Measurements from ENCODE around the gene CCND3.

CCND3 gene

DNA sequence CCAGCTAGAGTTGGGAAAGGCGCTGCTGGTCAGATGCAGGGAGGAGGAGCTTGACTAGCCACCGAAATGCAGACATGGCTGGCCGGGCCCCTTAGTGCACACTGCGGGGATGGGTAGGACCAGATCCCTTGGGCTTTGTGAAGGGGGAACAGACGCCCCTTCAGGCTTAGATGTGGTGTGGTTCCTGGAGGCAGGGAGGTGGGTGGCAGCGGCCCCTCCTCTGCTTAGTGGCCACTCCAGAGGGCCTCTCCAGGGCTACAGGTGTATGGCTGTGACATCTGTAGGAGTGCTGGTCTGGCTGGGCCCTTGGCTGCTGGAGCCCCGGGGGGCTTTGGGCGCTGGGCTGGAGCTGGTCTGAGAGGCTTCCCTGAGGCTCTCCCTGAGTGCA, 5.9 kb downstream of the CCND3 start:
- Histone ChIP-seq H3K27ac (replicated peaks) (peak overlapping the region; percentile 44), H3K4me3 (replicated peaks; ENCODE audit: insufficient read depth, low read length) (no peak overlapping the region), H3K27me3 (ENCODE audit: insufficient read depth, poor library complexity, severe bottlenecking) (no peaks in the 10 kb centered on the region)
- DNase-seq (ENCODE audit: low read depth in 1 of 2, low spot score in 1 of 2), result peak in 1 of 2 experiments; percentile 8
- no peak for TF ChIP-seq POLR2AphosphoS5 (IDR thresholded peaks at IDR 0.05; ENCODE audit: low read depth)
- 0 out of 2 replicates have a peak, but pooled peaks have one; percentile 2 for TF ChIP-seq GABPA (IDR thresholded peaks at IDR 0.05; ENCODE audit: low read depth)

- H3K27me3 ChIP-seq (ENCODE audit: insufficient read depth, poor library complexity, severe bottlenecking), result no peaks in the 10 kb centered on the region
- no peak overlapping the region for H3K27ac ChIP-seq (replicated peaks)
- no peak overlapping the region for H3K4me3 ChIP-seq (replicated peaks; ENCODE audit: insufficient read depth, low read length)
- TF ChIP-seq, protein P1, sequence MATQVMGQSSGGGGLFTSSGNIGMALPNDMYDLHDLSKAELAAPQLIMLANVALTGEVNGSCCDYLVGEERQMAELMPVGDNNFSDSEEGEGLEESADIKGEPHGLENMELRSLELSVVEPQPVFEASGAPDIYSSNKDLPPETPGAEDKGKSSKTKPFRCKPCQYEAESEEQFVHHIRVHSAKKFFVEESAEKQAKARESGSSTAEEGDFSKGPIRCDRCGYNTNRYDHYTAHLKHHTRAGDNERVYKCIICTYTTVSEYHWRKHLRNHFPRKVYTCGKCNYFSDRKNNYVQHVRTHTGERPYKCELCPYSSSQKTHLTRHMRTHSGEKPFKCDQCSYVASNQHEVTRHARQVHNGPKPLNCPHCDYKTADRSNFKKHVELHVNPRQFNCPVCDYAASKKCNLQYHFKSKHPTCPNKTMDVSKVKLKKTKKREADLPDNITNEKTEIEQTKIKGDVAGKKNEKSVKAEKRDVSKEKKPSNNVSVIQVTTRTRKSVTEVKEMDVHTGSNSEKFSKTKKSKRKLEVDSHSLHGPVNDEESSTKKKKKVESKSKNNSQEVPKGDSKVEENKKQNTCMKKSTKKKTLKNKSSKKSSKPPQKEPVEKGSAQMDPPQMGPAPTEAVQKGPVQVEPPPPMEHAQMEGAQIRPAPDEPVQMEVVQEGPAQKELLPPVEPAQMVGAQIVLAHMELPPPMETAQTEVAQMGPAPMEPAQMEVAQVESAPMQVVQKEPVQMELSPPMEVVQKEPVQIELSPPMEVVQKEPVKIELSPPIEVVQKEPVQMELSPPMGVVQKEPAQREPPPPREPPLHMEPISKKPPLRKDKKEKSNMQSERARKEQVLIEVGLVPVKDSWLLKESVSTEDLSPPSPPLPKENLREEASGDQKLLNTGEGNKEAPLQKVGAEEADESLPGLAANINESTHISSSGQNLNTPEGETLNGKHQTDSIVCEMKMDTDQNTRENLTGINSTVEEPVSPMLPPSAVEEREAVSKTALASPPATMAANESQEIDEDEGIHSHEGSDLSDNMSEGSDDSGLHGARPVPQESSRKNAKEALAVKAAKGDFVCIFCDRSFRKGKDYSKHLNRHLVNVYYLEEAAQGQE (IDR thresholded peaks at IDR 0.05; ENCODE audit: insufficient replicate concordance, low read depth), result no peak
- TF ChIP-seq, protein P2, sequence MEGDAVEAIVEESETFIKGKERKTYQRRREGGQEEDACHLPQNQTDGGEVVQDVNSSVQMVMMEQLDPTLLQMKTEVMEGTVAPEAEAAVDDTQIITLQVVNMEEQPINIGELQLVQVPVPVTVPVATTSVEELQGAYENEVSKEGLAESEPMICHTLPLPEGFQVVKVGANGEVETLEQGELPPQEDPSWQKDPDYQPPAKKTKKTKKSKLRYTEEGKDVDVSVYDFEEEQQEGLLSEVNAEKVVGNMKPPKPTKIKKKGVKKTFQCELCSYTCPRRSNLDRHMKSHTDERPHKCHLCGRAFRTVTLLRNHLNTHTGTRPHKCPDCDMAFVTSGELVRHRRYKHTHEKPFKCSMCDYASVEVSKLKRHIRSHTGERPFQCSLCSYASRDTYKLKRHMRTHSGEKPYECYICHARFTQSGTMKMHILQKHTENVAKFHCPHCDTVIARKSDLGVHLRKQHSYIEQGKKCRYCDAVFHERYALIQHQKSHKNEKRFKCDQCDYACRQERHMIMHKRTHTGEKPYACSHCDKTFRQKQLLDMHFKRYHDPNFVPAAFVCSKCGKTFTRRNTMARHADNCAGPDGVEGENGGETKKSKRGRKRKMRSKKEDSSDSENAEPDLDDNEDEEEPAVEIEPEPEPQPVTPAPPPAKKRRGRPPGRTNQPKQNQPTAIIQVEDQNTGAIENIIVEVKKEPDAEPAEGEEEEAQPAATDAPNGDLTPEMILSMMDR (IDR thresholded peaks at IDR 0.05; ENCODE audit: insufficient read depth, low read length), result no peak
- no peak for TF ChIP-seq GABPA (IDR thresholded peaks at IDR 0.05; ENCODE audit: low read depth)
- TF ChIP-seq POLR2AphosphoS5 (IDR thresholded peaks at IDR 0.05; ENCODE audit: low read depth), result no peak; the same call in 1 of the 2 replicates
- no peak for TF ChIP-seq SPI1 (IDR thresholded peaks at IDR 0.05; ENCODE audit: borderline replicate concordance, low read depth)
- DNase-seq (ENCODE audit: low read depth in 1 of 2, low spot score in 1 of 2), result peak in 1 of 2 experiments; percentile 22
These were observed 6.4 kb downstream of the CCND3 start for GRCh38 chr6:41935193-41935574.

DNA sequence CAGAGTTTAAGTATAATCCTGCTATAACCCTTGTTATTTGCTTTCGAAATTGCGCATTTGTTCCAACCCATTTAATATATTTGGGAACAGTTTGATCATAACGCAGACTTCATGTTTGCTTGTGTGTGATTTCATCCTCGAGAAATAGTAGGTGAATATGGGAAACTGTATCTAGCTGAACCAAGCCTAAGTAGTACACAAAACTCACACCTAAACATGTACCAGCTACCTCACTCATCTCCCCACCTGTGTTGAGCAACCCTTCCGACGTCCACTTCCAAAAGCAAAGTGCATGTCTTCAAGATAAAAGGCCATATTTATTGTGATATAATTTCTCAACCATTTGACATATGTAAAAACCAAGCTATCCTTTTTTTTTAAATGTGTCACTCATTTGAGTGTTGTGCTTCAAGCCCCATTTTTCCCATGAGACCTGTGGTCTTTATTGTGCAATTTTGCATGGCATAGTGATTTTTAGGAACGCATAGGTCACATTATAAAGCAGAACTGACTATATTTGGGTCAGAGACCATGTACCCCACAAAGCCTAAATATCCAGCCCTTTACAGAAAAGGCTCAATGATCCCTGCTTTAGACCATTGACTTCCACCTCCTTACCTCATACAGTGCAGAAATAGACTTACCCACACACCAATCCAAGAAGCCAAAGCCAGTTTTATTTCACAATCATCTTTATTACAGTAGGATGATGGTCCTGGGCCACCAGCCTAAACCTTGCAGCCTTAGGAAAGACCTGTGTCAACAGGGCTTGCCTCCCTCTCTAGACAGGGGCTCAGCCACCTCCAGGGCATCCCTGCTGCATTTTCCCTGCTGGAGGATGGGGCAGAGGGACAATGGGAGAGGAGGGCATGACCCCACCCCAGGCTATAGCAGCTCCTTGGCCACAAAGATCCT, 7.1 kb downstream of the CCND3 start:
- Histone ChIP-seq H3K4me3 (replicated peaks; ENCODE audit: insufficient read depth, low read length) (no peak overlapping the region), H3K27ac (replicated peaks) (no peak overlapping the region), H3K27me3 (ENCODE audit: insufficient read depth, poor library complexity, severe bottlenecking) (no peaks in the 10 kb centered on the region)
- peak in 1 of 2 experiments; percentile 18 for DNase-seq (ENCODE audit: low read depth in 1 of 2, low spot score in 1 of 2)
- no peak for TF ChIP-seq SPI1 (IDR thresholded peaks at IDR 0.05; ENCODE audit: borderline replicate concordance, low read depth)
- peak; percentile 56; the same call in 1 of the 2 replicates for TF ChIP-seq POLR2AphosphoS5 (IDR thresholded peaks at IDR 0.05; ENCODE audit: low read depth)
- TF ChIP-seq, protein P2 (IDR thresholded peaks at IDR 0.05; ENCODE audit: insufficient read depth, low read length), result no peak

- Histone ChIP-seq H3K27ac (replicated peaks) (no peak overlapping the region), H3K4me3 (replicated peaks; ENCODE audit: insufficient read depth, low read length) (no peak overlapping the region), H3K27me3 (ENCODE audit: insufficient read depth, poor library complexity, severe bottlenecking) (no peaks in the 10 kb centered on the region)
- no peak for DNase-seq (ENCODE audit: low read depth in 1 of 2, low spot score in 1 of 2)
- TF ChIP-seq POLR2AphosphoS5 (IDR thresholded peaks at IDR 0.05; ENCODE audit: low read depth), result no peak
- TF ChIP-seq, protein P2 (IDR thresholded peaks at IDR 0.05; ENCODE audit: insufficient read depth, low read length), result no peak
- TF ChIP-seq, protein P1 (IDR thresholded peaks at IDR 0.05; ENCODE audit: insufficient replicate concordance, low read depth), result no peak
- no peak for TF ChIP-seq GABPA (IDR thresholded peaks at IDR 0.05; ENCODE audit: low read depth)
- TF ChIP-seq SPI1 (IDR thresholded peaks at IDR 0.05; ENCODE audit: borderline replicate concordance, low read depth), result no peak
These were observed 9.2 kb downstream of the CCND3 start for GRCh38 chr6:41932378-41932777.

All from HL-60 (cell line).